ENCODE measurements around the gene ZBTB18. TPM values are rescaled to one million over a fixed set of nuclear protein-coding genes. Genes with fewer than 3 reads are reported as not detected.

ZBTB18 gene
- total RNA-seq, 6 donors from 2014 or later = 14.8 to 29.7 (median 20.4) TPM

- H3K9me3 ChIP-seq = no peaks in the 10 kb centered on the region
- WGBS, 2 donors = 95 to 97% methylated on average over 3 of the region's 3 CpGs
- no peak for ATAC-seq (ENCODE audit: low FRiP score in 2 of 2)
- no peaks in the 10 kb centered on the region for H3K36me3 ChIP-seq
- H3K4me1 ChIP-seq = no peaks in the 10 kb centered on the region
- no peak for DNase-seq
- H3K27ac ChIP-seq = no peak overlapping the region
- TF ChIP-seq POLR2A (IDR thresholded peaks at IDR 0.05) (no peak), EP300 (IDR thresholded peaks at IDR 0.05) (no peak), POLR2AphosphoS5 (IDR thresholded peaks at IDR 0.05) (no peak), CTCF (IDR thresholded peaks at IDR 0.05) (no peak)
- H3K4me3 ChIP-seq = no peak overlapping the region
- H3K27me3 ChIP-seq = no peaks in the 10 kb centered on the region
Observed at GRCh38 chr1:244082969-244083368, 31.9 kb downstream of the ZBTB18 start.

GRCh38 chr1:244083383-244083943 is 32.4 kb downstream of the ZBTB18 start:
- H3K9me3 ChIP-seq = no peaks in the 10 kb centered on the region
- no peaks in the 10 kb centered on the region for H3K36me3 ChIP-seq
- H3K27me3 ChIP-seq = no peaks in the 10 kb centered on the region
- no peak overlapping the region for H3K27ac ChIP-seq
- whole genome bisulfite sequencing, 2 donors = 66 to 73% methylated on average over 5 of the region's 5 CpGs
- ATAC-seq (ENCODE audit: low FRiP score in 2 of 2) (no peak), DNase-seq (no peak)
- no peak overlapping the region for H3K4me3 ChIP-seq
- H3K4me1 ChIP-seq = no peaks in the 10 kb centered on the region
- TF ChIP-seq CTCF (IDR thresholded peaks at IDR 0.05) (no peak), EP300 (IDR thresholded peaks at IDR 0.05) (no peak), POLR2A (IDR thresholded peaks at IDR 0.05) (no peak), POLR2AphosphoS5 (IDR thresholded peaks at IDR 0.05) (no peak)

- no peaks in the 10 kb centered on the region for H3K27me3 ChIP-seq
- H3K36me3 ChIP-seq = no peaks in the 10 kb centered on the region
- H3K4me3 ChIP-seq = no peak overlapping the region
- no peak for DNase-seq
- H3K9me3 ChIP-seq = no peaks in the 10 kb centered on the region
- H3K4me1 ChIP-seq = no peaks in the 10 kb centered on the region
- TF ChIP-seq EP300 (IDR thresholded peaks at IDR 0.05) (no peak), POLR2AphosphoS5 (IDR thresholded peaks at IDR 0.05) (no peak)
- 36 to 53% methylated on average over 3 of the region's 3 CpGs for WGBS, 2 donors
- ATAC-seq (ENCODE audit: low FRiP score in 2 of 2) = no peak
- H3K27ac ChIP-seq = no peak overlapping the region
Observed at GRCh38 chr1:244084763-244085162, 33.7 kb downstream of the ZBTB18 start.

- ATAC-seq (ENCODE audit: low FRiP score in 2 of 2) (no peak), DNase-seq (no peak)
- Histone ChIP-seq H3K36me3 (no peaks in the 10 kb centered on the region), H3K4me3 (no peak overlapping the region), H3K9me3 (no peaks in the 10 kb centered on the region), H3K27ac (no peak overlapping the region), H3K27me3 (no peaks in the 10 kb centered on the region), H3K4me1 (no peaks in the 10 kb centered on the region)
- 88 to 91% methylated on average over 2 of the region's 2 CpGs for WGBS, 2 donors
- TF ChIP-seq POLR2A (IDR thresholded peaks at IDR 0.05) = no peak
- TF ChIP-seq EP300 (IDR thresholded peaks at IDR 0.05) = no peak
- TF ChIP-seq CTCF (IDR thresholded peaks at IDR 0.05) = no peak
- TF ChIP-seq POLR2AphosphoS5 (IDR thresholded peaks at IDR 0.05) = no peak
Observed at GRCh38 chr1:244085891-244086290, 34.8 kb downstream of the ZBTB18 start.

- Histone ChIP-seq H3K27me3 (no peaks in the 10 kb centered on the region), H3K27ac (no peak overlapping the region), H3K9me3 (no peaks in the 10 kb centered on the region), H3K4me1 (no peaks in the 10 kb centered on the region), H3K36me3 (no peaks in the 10 kb centered on the region), H3K4me3 (no peak overlapping the region)
- TF ChIP-seq POLR2A (IDR thresholded peaks at IDR 0.05) (no peak), POLR2AphosphoS5 (IDR thresholded peaks at IDR 0.05) (no peak), EP300 (IDR thresholded peaks at IDR 0.05) (no peak), CTCF (IDR thresholded peaks at IDR 0.05) (no peak)
- ATAC-seq (ENCODE audit: low FRiP score in 2 of 2) (no peak), DNase-seq (no peak)
- 95 to 96% methylated on average over 13 of the region's 13 CpGs for WGBS, 2 donors
Observed at GRCh38 chr1:244087021-244087560, 36.0 kb downstream of the ZBTB18 start.

Data from upper lobe of left lung (tissue), 6 donors.